Activated T-helper 17 cell treated with anti-CD3 and anti-CD28 coated beads, Interleukin-2, amount 50 U/mL, for 72 hours (primary cell): ENCODE results near the gene VWA5A. TPM values are rescaled to one million over a fixed set of nuclear protein-coding genes. Genes with fewer than 3 reads are reported as not detected.

Experiments
- ATAC-seq: fragments of 150-1000 bp; cut with Tn5 transposase; replicated peaks from 2 replicates; pipeline ENCODE4 v1.10.0; 2021; ENCODE audit warnings: mild to moderate bottlenecking, moderate library complexity
- H3K27ac Mint-ChIP-seq: one replicate; pipeline ENCODE4 v1.8.0; 2022; ENCODE audit warnings: mixed read lengths
- H3K27me3 Mint-ChIP-seq: one replicate; pipeline ENCODE4 v1.8.0; 2022; ENCODE audit warnings: mixed read lengths
- H3K36me3 Mint-ChIP-seq: one replicate; pipeline ENCODE4 v1.8.0; 2022; ENCODE audit warnings: low read depth, mild to moderate bottlenecking, mixed read lengths
- H3K4me1 Mint-ChIP-seq: one replicate; pipeline ENCODE4 v1.8.0; 2022; ENCODE audit warnings: mixed read lengths
- H3K4me3 Mint-ChIP-seq: one replicate; pipeline ENCODE4 v1.8.0; 2022; ENCODE audit warnings: mild to moderate bottlenecking, mixed read lengths
- H3K9me3 Mint-ChIP-seq: one replicate; pipeline ENCODE4 v1.8.0; 2022; ENCODE audit warnings: mixed read lengths
- total RNA-seq, 2 donors: library from RNA; stranded (reverse); gene quantifications; one replicate each; pipeline ENCODE4 v1.2.3, GENCODE V29; 2022

The VWA5A gene
- 1 to 10 TPM; 5.3 to 6.3 TPM for total RNA-seq

GRCh38 chr11:124114942-124115781 lies at the start of gene VWA5A:
Gene VWA5A (plus strand): TSS chr11:124115450. CDS start chr11:124117512, 2,062 bp downstream.
- peak within 1 kb of the TSS; percentile 94 for H3K4me3 Mint-ChIP-seq
- peaks cover 16% of the 10 kb centered on the region for H3K27me3 Mint-ChIP-seq
- H3K9me3 Mint-ChIP-seq, result no peaks in the 10 kb centered on the region
- H3K27ac Mint-ChIP-seq, result peak within 1 kb of the TSS; percentile 95
- peak; percentile 100 for ATAC-seq
- peaks cover 25% of the 10 kb centered on the region for H3K36me3 Mint-ChIP-seq
- peaks cover 6% of the 10 kb centered on the region for H3K4me1 Mint-ChIP-seq

- Mint-ChIP-seq H3K4me1 (no peaks in the 10 kb centered on the region), H3K4me3 (no peak overlapping the region), H3K36me3 (no peaks in the 10 kb centered on the region)
Measured at GRCh38 chr11:124068601-124069110, 46.6 kb upstream of the VWA5A start.

GRCh38 chr11:124069429-124070401 lies 45.5 kb upstream of the VWA5A start:
- no peak overlapping the region for H3K27ac Mint-ChIP-seq
- peak; percentile 70 for ATAC-seq
- no peaks in the 10 kb centered on the region for H3K4me1 Mint-ChIP-seq
- H3K27me3 Mint-ChIP-seq, result peaks cover 33% of the 10 kb centered on the region
- no peaks in the 10 kb centered on the region for H3K36me3 Mint-ChIP-seq
- H3K9me3 Mint-ChIP-seq, result no peaks in the 10 kb centered on the region
- no peak overlapping the region for H3K4me3 Mint-ChIP-seq

More at GRCh38 chr11:124068601-124069110, 46.6 kb upstream of the VWA5A start:
- peaks cover 38% of the 10 kb centered on the region for H3K27me3 Mint-ChIP-seq
- H3K27ac Mint-ChIP-seq, result no peak overlapping the region
- H3K9me3 Mint-ChIP-seq, result no peaks in the 10 kb centered on the region
- ATAC-seq, result no peak

GRCh38 chr11:124070915-124071622 lies 44.2 kb upstream of the VWA5A start:
- Mint-ChIP-seq H3K36me3 (no peaks in the 10 kb centered on the region), H3K27ac (no peak overlapping the region), H3K27me3 (peaks cover 35% of the 10 kb centered on the region), H3K9me3 (no peaks in the 10 kb centered on the region), H3K4me3 (no peak overlapping the region), H3K4me1 (no peaks in the 10 kb centered on the region)
- peak; percentile 42 for ATAC-seq

- no peak overlapping the region for H3K4me3 Mint-ChIP-seq
- H3K36me3 Mint-ChIP-seq, result no peaks in the 10 kb centered on the region
- no peak overlapping the region for H3K27ac Mint-ChIP-seq
- no peaks in the 10 kb centered on the region for H3K9me3 Mint-ChIP-seq
- H3K4me1 Mint-ChIP-seq, result no peaks in the 10 kb centered on the region
- H3K27me3 Mint-ChIP-seq, result peaks cover 32% of the 10 kb centered on the region
- ATAC-seq, result no peak
Measured at GRCh38 chr11:124071623-124071948, 43.7 kb upstream of the VWA5A start.

GRCh38 chr11:124072147-124072546 lies 43.1 kb upstream of the VWA5A start:
- no peak for ATAC-seq
- H3K36me3 Mint-ChIP-seq, result no peaks in the 10 kb centered on the region
- peaks cover 32% of the 10 kb centered on the region for H3K27me3 Mint-ChIP-seq
- H3K27ac Mint-ChIP-seq, result no peak overlapping the region
- H3K4me1 Mint-ChIP-seq, result no peaks in the 10 kb centered on the region
- H3K4me3 Mint-ChIP-seq, result no peak overlapping the region
- no peaks in the 10 kb centered on the region for H3K9me3 Mint-ChIP-seq

- no peak for ATAC-seq
- H3K4me1 Mint-ChIP-seq, result no peaks in the 10 kb centered on the region
Measured at GRCh38 chr11:124074554-124074953, 40.7 kb upstream of the VWA5A start.

GRCh38 chr11:124075492-124075840 lies 39.8 kb upstream of the VWA5A start:
- Mint-ChIP-seq H3K27ac (no peak overlapping the region), H3K4me1 (no peaks in the 10 kb centered on the region), H3K4me3 (peak overlapping the region; percentile 47), H3K9me3 (no peaks in the 10 kb centered on the region), H3K27me3 (peaks cover 26% of the 10 kb centered on the region), H3K36me3 (no peaks in the 10 kb centered on the region)
- ATAC-seq, result no peak

More at GRCh38 chr11:124074554-124074953, 40.7 kb upstream of the VWA5A start:
- H3K4me3 Mint-ChIP-seq, result no peak overlapping the region
- H3K27me3 Mint-ChIP-seq, result peaks cover 30% of the 10 kb centered on the region
- H3K36me3 Mint-ChIP-seq, result no peaks in the 10 kb centered on the region
- H3K27ac Mint-ChIP-seq, result no peak overlapping the region
- no peaks in the 10 kb centered on the region for H3K9me3 Mint-ChIP-seq

- Mint-ChIP-seq H3K9me3 (no peaks in the 10 kb centered on the region), H3K27me3 (peaks cover 27% of the 10 kb centered on the region), H3K4me1 (no peaks in the 10 kb centered on the region), H3K36me3 (no peaks in the 10 kb centered on the region), H3K4me3 (peak overlapping the region; percentile 47), H3K27ac (no peak overlapping the region)
- ATAC-seq, result peak; percentile 29
Measured at GRCh38 chr11:124075841-124076651, 39.2 kb upstream of the VWA5A start.

- Mint-ChIP-seq H3K27me3 (peaks cover 30% of the 10 kb centered on the region), H3K36me3 (no peaks in the 10 kb centered on the region), H3K27ac (no peak overlapping the region), H3K4me3 (no peak overlapping the region), H3K4me1 (no peaks in the 10 kb centered on the region), H3K9me3 (no peaks in the 10 kb centered on the region)
- no peak for ATAC-seq
Measured at GRCh38 chr11:124077266-124077665, 38.0 kb upstream of the VWA5A start.

GRCh38 chr11:124078591-124078990 lies 36.7 kb upstream of the VWA5A start:
- Mint-ChIP-seq H3K4me3 (no peak overlapping the region), H3K27me3 (peaks cover 37% of the 10 kb centered on the region), H3K36me3 (no peaks in the 10 kb centered on the region), H3K9me3 (no peaks in the 10 kb centered on the region), H3K27ac (no peak overlapping the region), H3K4me1 (no peaks in the 10 kb centered on the region)
- ATAC-seq, result no peak

- H3K27me3 Mint-ChIP-seq, result peaks cover 43% of the 10 kb centered on the region
- no peak overlapping the region for H3K27ac Mint-ChIP-seq
- H3K4me3 Mint-ChIP-seq, result no peak overlapping the region
- no peaks in the 10 kb centered on the region for H3K4me1 Mint-ChIP-seq
- no peak for ATAC-seq
- H3K36me3 Mint-ChIP-seq, result no peaks in the 10 kb centered on the region
- H3K9me3 Mint-ChIP-seq, result no peaks in the 10 kb centered on the region
Measured at GRCh38 chr11:124079631-124080326, 35.5 kb upstream of the VWA5A start.
